Neural cell (in vitro differentiated cells): ENCODE measurements around the gene CELA3A. TPM values are rescaled to one million over a fixed set of nuclear protein-coding genes. Genes with fewer than 3 reads are reported as not detected.

Source experiments
- H2AFZ ChIP-seq: fragments of 200-600, 300-800 bp; sonication (generic), shearing (Covaris generic); 2 replicates; pipeline ENCODE4 v1.6.0; 2014; ENCODE audit warnings: low read depth, mild to moderate bottlenecking, antibody characterized with exemption, low read length, moderate library complexity
- H3F3A ChIP-seq: fragments of 200-600 bp; shearing (Covaris generic); 2 replicates; pipeline ENCODE4 v1.6.1; 2016; ENCODE audit warnings: mild to moderate bottlenecking, moderate library complexity, mixed read lengths, antibody characterized with exemption, low read length; ENCODE audit not compliant: insufficient read depth, poor library complexity, severe bottlenecking
- H3K27ac ChIP-seq: fragments of 200-600, 300-800 bp; sonication (generic), shearing (Covaris generic); 2 replicates; pipeline ENCODE4 v1.5.1; 2014; ENCODE audit warnings: mild to moderate bottlenecking, low read length, moderate library complexity
- H3K27me3 ChIP-seq: fragments of 300-800, 200-600 bp; sonication (generic), shearing (Covaris generic); 2 replicates; pipeline ENCODE4 v1.6.0; 2014; ENCODE audit warnings: mild to moderate bottlenecking, low read depth, low read length, moderate library complexity; ENCODE audit not compliant: insufficient read depth
- H3K36me3 ChIP-seq: fragments of 300-800, 200-600 bp; sonication (generic), shearing (Covaris generic); 2 replicates; pipeline ENCODE4 v1.5.1; 2014; ENCODE audit warnings: mild to moderate bottlenecking, antibody characterized with exemption, low read length, moderate library complexity; ENCODE audit not compliant: insufficient read depth
- H3K4me2 ChIP-seq: fragments of 300-800, 200-600 bp; sonication (generic), shearing (Covaris generic); 2 replicates; pipeline ENCODE4 v1.6.0; 2014; ENCODE audit warnings: mild to moderate bottlenecking, low read length
- H3K4me3 ChIP-seq: fragments of 300-800, 200-600 bp; sonication (generic), shearing (Covaris generic); 2 replicates; pipeline ENCODE4 v1.5.1; 2014; ENCODE audit warnings: mild to moderate bottlenecking, low read length, moderate library complexity
- H3K79me2 ChIP-seq: fragments of 200-600 bp; shearing (Covaris generic); replicated peaks from 2 replicates; pipeline ENCODE4 v1.6.0; 2014; ENCODE audit warnings: mild to moderate bottlenecking, low read length, moderate library complexity; ENCODE audit not compliant: insufficient read depth
- H3K9ac ChIP-seq: fragments of 300-800, 200-600 bp; sonication (generic), shearing (Covaris generic); 2 replicates; pipeline ENCODE4 v1.6.1; 2016; ENCODE audit warnings: mild to moderate bottlenecking, low read length, mixed read lengths
- H3K9me2 ChIP-seq: fragments of 200-600 bp; shearing (Covaris generic); 2 replicates; pipeline ENCODE4 v1.6.1; 2016; ENCODE audit warnings: mild to moderate bottlenecking, low read length, mixed read lengths; ENCODE audit not compliant: insufficient read depth
- H3K9me3 ChIP-seq: fragments of 200-600, 300-800 bp; sonication (generic), shearing (Covaris generic); 2 replicates; pipeline ENCODE4 v1.6.1; 2016; ENCODE audit warnings: mild to moderate bottlenecking, mixed run types, low read length, moderate library complexity, mixed read lengths
- H4K20me1 ChIP-seq: fragments of 200-600 bp; shearing (Covaris generic); 2 replicates; pipeline ENCODE4 v1.6.1; 2016; ENCODE audit warnings: mild to moderate bottlenecking, mixed run types; ENCODE audit not compliant: insufficient read depth
- CTCF ChIP-seq: fragments of 450-650 bp; IDR thresholded peaks from 2 replicates; pipeline ENCODE4 v1.5.1; 2014; ENCODE audit warnings: antibody characterized with exemption, mild to moderate bottlenecking, moderate library complexity; ENCODE audit not compliant: poor library complexity, severe bottlenecking
- EP300 ChIP-seq: fragments of 450-650 bp; conservative IDR thresholded peaks from 2 replicates; pipeline ENCODE4 v1.6.1; 2014; ENCODE audit warnings: antibody characterized with exemption, mild to moderate bottlenecking, moderate library complexity; ENCODE audit not compliant: poor library complexity, severe bottlenecking
- EZH2 ChIP-seq: fragments of 200-600, 300-800 bp; shearing (Covaris generic), sonication (generic); IDR thresholded peaks from 2 replicates; pipeline ENCODE4 v1.6.1; 2014; ENCODE audit warnings: antibody characterized with exemption, low read length, borderline replicate concordance, mild to moderate bottlenecking; ENCODE audit not compliant: insufficient read depth, poor library complexity, severe bottlenecking
- MXI1 ChIP-seq: fragments of 450-650 bp; conservative IDR thresholded peaks from 2 replicates; pipeline ENCODE4 v1.6.1; 2014; ENCODE audit warnings: antibody characterized with exemption, mild to moderate bottlenecking; ENCODE audit not compliant: poor library complexity, severe bottlenecking
- POLR2AphosphoS5 ChIP-seq: IDR thresholded peaks from 2 replicates; pipeline ENCODE4 v1.6.1; 2012
- RAD21 ChIP-seq: fragments of 450-650 bp; conservative IDR thresholded peaks from 2 replicates; pipeline ENCODE4 v1.6.1; 2014; ENCODE audit warnings: antibody characterized with exemption, mild to moderate bottlenecking, moderate library complexity
- REST ChIP-seq: IDR thresholded peaks from 2 replicates; pipeline ENCODE4 v1.6.1; 2012; ENCODE audit warnings: borderline replicate concordance
- SMC3 ChIP-seq: fragments of 450-650 bp; conservative IDR thresholded peaks from 2 replicates; pipeline ENCODE4 v1.6.1; 2014; ENCODE audit warnings: antibody characterized with exemption, mild to moderate bottlenecking, moderate library complexity; ENCODE audit not compliant: poor library complexity
- TAF1 ChIP-seq: IDR thresholded peaks from 2 replicates; pipeline ENCODE4 v1.6.1; 2012; ENCODE audit warnings: low read depth
- polyA minus RNA-seq: library from RNA; depleted of rRNA, polyadenylated mRNA; stranded (reverse); fragments of >200 nt; gene quantifications from 2 replicates; pipeline ENCODE4 v1.2.3, GENCODE V29; 2014
- polyA plus RNA-seq: library from polyadenylated mRNA; depleted of rRNA; stranded (reverse); fragments of >200 nt; gene quantifications from 2 replicates; pipeline ENCODE4 v1.2.3, GENCODE V29; 2014

CELA3A gene
- polyA plus RNA-seq: not detected in 2 replicates
- polyA minus RNA-seq: not detected in 2 replicates

GRCh38 chr1:22001409-22001808, at the start of gene CELA3A:
CELA3A (plus strand) TSS chr1:22001657; CDS start chr1:22001675, 18 bp downstream.
- Histone ChIP-seq H3K9ac (no peak within 1 kb of the TSS), H3K27me3 (no peaks in the 10 kb centered on the region), H3K9me2 (no peaks in the 10 kb centered on the region), H3K27ac (no peak within 1 kb of the TSS), H3K9me3 (no peaks in the 10 kb centered on the region), H3K79me2 (no peaks in the 10 kb centered on the region), H3K4me2 (no peak within 1 kb of the TSS), H3K4me3 (no peak within 1 kb of the TSS), H4K20me1 (no peaks in the 10 kb centered on the region), H2AFZ (no peak within 1 kb of the TSS), H3K36me3 (no peaks in the 10 kb centered on the region), H3F3A (no peaks in the 10 kb centered on the region)
- TF ChIP-seq RAD21 (no peak), MXI1 (no peak), TAF1 (no peak), REST (no peak), EP300 (no peak), EZH2 (no peak)

GRCh38 chr1:21952786-21953520, 48.5 kb upstream of the CELA3A start:
- no peaks in the 10 kb centered on the region for H3K9me2 ChIP-seq
- H3K9me3 ChIP-seq: no peaks in the 10 kb centered on the region
- H3K27me3 ChIP-seq: no peaks in the 10 kb centered on the region
- no peak overlapping the region for H3K4me2 ChIP-seq
- no peak overlapping the region for H3K9ac ChIP-seq
- H4K20me1 ChIP-seq: no peaks in the 10 kb centered on the region
- H3K27ac ChIP-seq: no peak overlapping the region
- H3K4me3 ChIP-seq: no peak overlapping the region
- no peak for TF ChIP-seq MXI1
- no peak for TF ChIP-seq EZH2
- TF ChIP-seq EP300: no peak
- no peak for TF ChIP-seq RAD21
- TF ChIP-seq POLR2AphosphoS5: no peak
- no peak for TF ChIP-seq SMC3
- TF ChIP-seq CTCF: no peak
- TF ChIP-seq REST: no peak
- no peak for TF ChIP-seq TAF1
- H3K79me2 ChIP-seq: no peaks in the 10 kb centered on the region
- no peaks in the 10 kb centered on the region for H3F3A ChIP-seq
- no peak overlapping the region for H2AFZ ChIP-seq
- no peaks in the 10 kb centered on the region for H3K36me3 ChIP-seq
